ENCODE results near the gene DNAJC22.
"Not testable (repeated sequence)": the region's sequence is repeated elsewhere in the genome, so short reads cannot be mapped to it uniquely, and the experiment has no call there.

DNAJC22 gene

GRCh38 chr12:49375406-49375805, 28.7 kb downstream of the DNAJC22 start:
- DNase-seq: no peak

- DNase-seq: no peak
Measured at GRCh38 chr12:49377386-49377785, 30.7 kb downstream of the DNAJC22 start.

GRCh38 chr12:49380184-49380583, 33.5 kb downstream of the DNAJC22 start:
- not testable (repeated sequence) for DNase-seq

GRCh38 chr12:49388682-49389386, 42.1 kb downstream of the DNAJC22 start:
- DNase-seq: peak; percentile 52

GRCh38 chr12:49389387-49389703, 42.7 kb downstream of the DNAJC22 start:
- no peak for DNase-seq

- no peak for DNase-seq
Measured at GRCh38 chr12:49397000-49397399, 50.3 kb downstream of the DNAJC22 start.

GRCh38 chr12:49400304-49400703, 53.6 kb downstream of the DNAJC22 start:
- no peak for DNase-seq

All from stimulated activated CD4-positive, alpha-beta T cell treated with anti-CD3 and anti-CD28 coated beads, Interleukin-12 subunit alpha, Interleukin-12 subunit beta, amount 100 ng/mL, for 4 hours (primary cell).